Nephron progenitor cell (in vitro differentiated cells): ENCODE data around the gene YBX2.
"Not testable (repeated sequence)": the region's sequence is repeated elsewhere in the genome, so short reads cannot be mapped to it uniquely, and the experiment has no call there.

Experiments used
- DNase-seq: peaks from one replicate; pipeline ENCODE4 v3.0.0; 2021
- H3K27ac Mint-ChIP-seq: 2 replicates; pipeline ENCODE4 v1.8.0; 2021; ENCODE audit warnings: mild to moderate bottlenecking, moderate library complexity, mixed read lengths
- H3K27me3 Mint-ChIP-seq: 2 replicates; pipeline ENCODE4 v1.8.0; 2021; ENCODE audit warnings: mild to moderate bottlenecking, low read depth, mixed read lengths; ENCODE audit not compliant: poor library complexity
- H3K36me3 Mint-ChIP-seq: 2 replicates; pipeline ENCODE4 v1.8.0; 2021; ENCODE audit warnings: low read depth, mixed read lengths
- H3K4me1 Mint-ChIP-seq: 2 replicates; pipeline ENCODE4 v1.8.0; 2021; ENCODE audit warnings: mixed read lengths
- H3K4me3 Mint-ChIP-seq: 2 replicates; pipeline ENCODE4 v1.8.0; 2021; ENCODE audit warnings: mild to moderate bottlenecking, moderate library complexity, mixed read lengths
- H3K9me3 Mint-ChIP-seq: 2 replicates; pipeline ENCODE4 v1.8.0; 2021; ENCODE audit warnings: mild to moderate bottlenecking, moderate library complexity, mixed read lengths
- TF ChIP-seq, protein P1 (sequence below): fragments of 200-600 bp; sonication (generic); IDR thresholded peaks from 2 replicates; pipeline ENCODE4 v1.5.0; 2021; ENCODE audit warnings: antibody characterized with exemption

YBX2 gene

DNA sequence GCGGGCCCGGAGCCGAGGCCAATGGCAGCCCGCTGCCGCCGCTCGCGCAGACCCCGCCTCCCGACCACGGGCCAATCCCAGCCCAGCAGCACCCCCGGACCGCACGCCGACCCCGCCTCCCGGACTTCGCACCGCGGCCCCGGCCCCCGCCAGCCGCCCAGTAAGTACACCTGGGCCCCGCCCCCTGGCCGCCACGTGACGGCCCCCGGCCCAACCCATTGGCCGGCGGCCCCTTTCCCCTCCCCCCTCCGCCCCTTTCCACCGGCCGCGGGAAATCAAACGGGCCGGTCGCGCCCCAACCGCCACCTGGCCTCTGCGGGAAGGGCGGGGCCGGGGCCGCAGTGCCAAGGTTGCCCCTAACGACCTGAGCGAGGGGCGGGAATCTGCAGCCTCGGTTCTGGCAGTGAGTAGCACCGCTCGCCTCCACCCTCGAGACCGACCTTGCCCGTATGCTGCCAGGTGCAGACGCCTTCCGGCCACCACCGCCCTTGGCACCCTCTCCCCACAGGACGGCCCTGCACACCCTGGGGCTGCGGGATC, at the start of gene YBX2:
Gene YBX2 (minus strand): TSS at position 26 of the 540 bp plus-strand sequence. CDS start 139 bp downstream, outside the sequence.
- peak; percentile 93 for DNase-seq
- TF ChIP-seq, protein P1, sequence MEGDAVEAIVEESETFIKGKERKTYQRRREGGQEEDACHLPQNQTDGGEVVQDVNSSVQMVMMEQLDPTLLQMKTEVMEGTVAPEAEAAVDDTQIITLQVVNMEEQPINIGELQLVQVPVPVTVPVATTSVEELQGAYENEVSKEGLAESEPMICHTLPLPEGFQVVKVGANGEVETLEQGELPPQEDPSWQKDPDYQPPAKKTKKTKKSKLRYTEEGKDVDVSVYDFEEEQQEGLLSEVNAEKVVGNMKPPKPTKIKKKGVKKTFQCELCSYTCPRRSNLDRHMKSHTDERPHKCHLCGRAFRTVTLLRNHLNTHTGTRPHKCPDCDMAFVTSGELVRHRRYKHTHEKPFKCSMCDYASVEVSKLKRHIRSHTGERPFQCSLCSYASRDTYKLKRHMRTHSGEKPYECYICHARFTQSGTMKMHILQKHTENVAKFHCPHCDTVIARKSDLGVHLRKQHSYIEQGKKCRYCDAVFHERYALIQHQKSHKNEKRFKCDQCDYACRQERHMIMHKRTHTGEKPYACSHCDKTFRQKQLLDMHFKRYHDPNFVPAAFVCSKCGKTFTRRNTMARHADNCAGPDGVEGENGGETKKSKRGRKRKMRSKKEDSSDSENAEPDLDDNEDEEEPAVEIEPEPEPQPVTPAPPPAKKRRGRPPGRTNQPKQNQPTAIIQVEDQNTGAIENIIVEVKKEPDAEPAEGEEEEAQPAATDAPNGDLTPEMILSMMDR: no peak
- Mint-ChIP-seq H3K4me3 (peak within 1 kb of the TSS; percentile 79), H3K4me1 (peaks cover 50% of the 10 kb centered on the region), H3K36me3 (no peaks in the 10 kb centered on the region), H3K9me3 (no peaks in the 10 kb centered on the region), H3K27ac (no peak within 1 kb of the TSS), H3K27me3 (peaks cover 67% of the 10 kb centered on the region)

DNA sequence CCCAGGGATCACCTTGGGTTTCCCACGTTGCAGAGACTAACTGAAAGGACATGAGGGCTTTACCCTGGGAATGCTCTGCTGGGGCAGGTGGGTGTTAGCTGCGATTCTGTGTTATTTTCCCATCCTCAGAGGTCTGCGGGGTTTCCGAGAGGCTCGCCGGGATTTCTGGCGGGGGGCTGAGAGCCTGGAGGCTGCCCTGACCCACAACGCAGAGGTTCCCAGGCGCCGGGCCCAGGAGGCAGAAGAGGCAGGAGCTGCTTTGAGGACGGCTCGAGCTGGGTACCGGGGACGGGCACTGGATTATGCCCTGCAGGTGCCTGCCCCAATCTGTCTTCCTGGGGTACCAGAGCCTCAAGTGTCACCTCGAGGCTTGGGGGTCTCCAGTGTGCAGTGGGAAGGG, 48.8 kb upstream of the YBX2 start:
- Mint-ChIP-seq H3K4me3 (no peak overlapping the region), H3K27ac (no peak overlapping the region), H3K36me3 (no peaks in the 10 kb centered on the region), H3K9me3 (no peaks in the 10 kb centered on the region), H3K4me1 (peaks cover 45% of the 10 kb centered on the region), H3K27me3 (peaks cover 9% of the 10 kb centered on the region)
- no peak for DNase-seq
- TF ChIP-seq, protein P1: no peak

DNA sequence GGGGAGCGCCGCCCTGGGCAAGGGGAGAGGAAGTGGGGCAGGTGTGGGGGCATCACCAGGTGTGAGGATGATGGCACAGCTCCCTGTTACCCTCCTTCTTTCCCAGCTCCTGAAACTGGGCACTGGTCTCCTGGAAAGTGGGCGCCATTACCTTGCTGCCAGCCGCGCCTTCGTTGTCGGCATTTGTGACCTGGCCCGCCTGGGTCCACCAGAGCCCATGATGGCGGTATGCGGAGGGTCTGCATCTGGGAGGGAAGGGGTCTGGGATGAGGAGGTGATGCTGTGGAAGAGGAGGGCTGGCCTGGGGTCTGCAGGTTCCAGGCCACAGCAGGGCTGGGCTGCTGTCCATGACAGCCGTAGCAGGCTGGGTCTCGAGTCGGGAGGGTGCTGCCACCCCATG, 47.4 kb upstream of the YBX2 start:
- H3K27ac Mint-ChIP-seq: no peak overlapping the region
- H3K27me3 Mint-ChIP-seq: peaks cover 7% of the 10 kb centered on the region
- H3K9me3 Mint-ChIP-seq: no peaks in the 10 kb centered on the region
- peaks cover 46% of the 10 kb centered on the region for H3K4me1 Mint-ChIP-seq
- no peak overlapping the region for H3K4me3 Mint-ChIP-seq
- H3K36me3 Mint-ChIP-seq: no peaks in the 10 kb centered on the region
- no peak for DNase-seq
- TF ChIP-seq, protein P1: no peak

DNA sequence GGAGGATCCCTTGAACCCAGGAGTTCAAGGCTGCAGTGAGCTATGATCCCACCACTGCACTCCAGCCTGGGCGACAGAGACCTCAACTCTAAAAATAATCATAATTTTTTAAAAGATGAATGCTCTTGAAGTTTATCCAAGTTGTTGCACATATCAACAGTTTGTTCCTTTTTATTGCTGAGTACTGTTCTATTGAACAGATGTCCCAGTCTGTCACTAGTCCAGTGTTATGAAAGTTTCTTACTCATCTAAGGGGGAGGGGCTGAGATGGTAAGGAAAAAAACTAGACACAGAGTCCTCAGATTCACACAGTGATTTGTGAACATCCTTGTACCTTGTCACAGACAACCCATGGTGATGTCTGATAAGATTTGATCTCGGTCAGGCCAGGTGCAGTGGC, 45.7 kb upstream of the YBX2 start:
- Mint-ChIP-seq H3K4me3 (no peak overlapping the region), H3K4me1 (peaks cover 52% of the 10 kb centered on the region), H3K27ac (no peak overlapping the region), H3K27me3 (peaks cover 7% of the 10 kb centered on the region), H3K36me3 (no peaks in the 10 kb centered on the region), H3K9me3 (no peaks in the 10 kb centered on the region)
- DNase-seq: no peak
- TF ChIP-seq, protein P1: no peak

DNA sequence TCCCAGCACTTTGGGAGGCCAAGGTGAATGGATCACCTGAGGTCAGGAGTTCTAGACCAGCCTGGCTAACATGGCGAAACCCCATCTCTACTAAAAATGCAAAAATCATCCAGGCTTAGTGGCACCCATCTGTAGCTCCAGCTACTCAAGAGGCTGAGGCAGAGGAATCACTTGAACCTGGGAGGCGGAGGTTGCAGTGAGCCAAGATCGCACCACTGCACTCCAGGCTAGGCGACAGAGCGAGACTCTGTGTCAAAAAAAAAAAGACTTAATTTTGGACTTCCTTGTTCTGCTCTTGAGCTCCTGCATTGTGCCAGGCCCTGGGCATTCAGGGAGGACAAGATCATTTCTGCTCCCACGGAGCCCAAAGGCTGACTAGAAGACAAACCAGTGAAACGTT, 43.2 kb upstream of the YBX2 start:
- H3K9me3 Mint-ChIP-seq, DNase-seq, H3K36me3 Mint-ChIP-seq, H3K27ac Mint-ChIP-seq, H3K27me3 Mint-ChIP-seq, H3K4me3 Mint-ChIP-seq: not testable (repeated sequence)
- H3K4me1 Mint-ChIP-seq: peaks cover 42% of the 10 kb centered on the region

DNA sequence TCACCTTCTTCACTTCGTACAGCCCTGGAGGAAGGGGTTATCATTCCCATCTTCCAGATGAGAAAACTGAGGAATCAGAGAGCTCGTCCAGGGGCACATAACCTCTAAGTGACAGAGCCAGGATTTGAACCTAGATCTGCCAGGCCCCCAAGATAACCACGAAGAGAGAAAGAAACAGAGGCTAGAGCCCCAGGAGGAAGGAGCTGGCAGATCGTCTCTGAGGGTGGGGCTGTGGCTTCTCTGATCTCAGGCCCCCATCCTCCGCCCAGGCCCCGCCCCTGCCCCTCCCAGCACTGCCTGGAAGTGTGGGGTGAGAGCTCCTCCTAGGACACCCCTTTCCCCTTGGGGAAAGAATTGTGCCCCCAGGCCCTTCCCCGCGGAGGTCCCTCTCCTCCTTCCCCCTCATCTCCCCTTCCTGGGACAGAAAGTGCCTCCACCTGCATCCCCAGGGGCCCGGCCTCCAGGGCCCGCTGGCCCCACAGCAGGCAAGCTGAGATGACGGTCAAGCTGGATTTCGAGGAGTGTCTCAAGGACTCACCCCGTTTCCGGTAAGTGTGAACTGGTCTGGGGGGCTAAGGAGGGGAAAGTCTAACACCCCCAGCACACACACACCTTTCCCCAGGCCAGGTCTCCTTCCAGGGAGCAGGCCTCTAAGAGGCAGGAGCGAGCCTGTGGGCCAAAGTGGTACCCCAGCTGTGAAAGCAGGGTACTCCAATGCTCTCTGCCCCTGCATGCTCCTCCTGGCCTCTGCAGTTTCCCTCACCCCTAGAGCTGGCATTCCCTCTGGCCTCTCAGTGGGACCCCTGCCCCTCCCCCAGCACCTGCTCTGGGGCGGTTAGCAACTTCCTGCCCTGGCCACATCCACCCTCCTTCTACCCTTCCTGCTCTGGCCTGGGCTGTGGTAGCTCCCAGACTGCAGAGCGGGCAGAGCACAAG, 42.1 kb upstream of the YBX2 start, which contains the start of gene ACAP1:
Gene ACAP1 (plus strand): TSS at position 290 of the 936 bp plus-strand sequence. CDS start 206 bp downstream, at position 496.
- DNase-seq: no peak
- peak within 1 kb of the TSS; percentile 90 for H3K27ac Mint-ChIP-seq
- TF ChIP-seq, protein P1: no peak
- H3K4me1 Mint-ChIP-seq: peaks cover 49% of the 10 kb centered on the region
- peak within 1 kb of the TSS; percentile 40 for H3K4me3 Mint-ChIP-seq
- H3K27me3 Mint-ChIP-seq: no peaks in the 10 kb centered on the region
- H3K9me3 Mint-ChIP-seq: no peaks in the 10 kb centered on the region
- H3K36me3 Mint-ChIP-seq: no peaks in the 10 kb centered on the region

DNA sequence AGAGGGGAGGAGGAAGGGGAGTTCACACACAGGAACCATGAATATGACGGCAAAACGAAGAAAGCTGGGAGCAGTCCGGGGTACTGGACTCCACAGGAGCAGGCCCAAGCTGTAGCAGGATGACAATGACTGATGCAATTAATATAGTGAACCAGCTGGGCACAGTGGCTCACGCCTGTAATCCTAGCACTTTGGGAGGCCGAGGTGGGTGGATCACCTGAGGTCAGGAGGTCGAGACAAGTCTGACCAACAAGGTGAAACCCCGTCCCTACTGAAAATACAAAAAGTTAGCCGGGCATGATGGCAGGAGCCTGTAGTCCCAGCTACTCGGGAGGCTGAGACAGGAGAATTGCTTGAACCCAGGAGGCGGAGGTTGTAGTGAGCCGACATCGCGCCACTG, 41.3 kb upstream of the YBX2 start:
- DNase-seq, H3K4me3 Mint-ChIP-seq, H3K9me3 Mint-ChIP-seq, H3K36me3 Mint-ChIP-seq, H3K27me3 Mint-ChIP-seq: not testable (repeated sequence)
- peaks cover 51% of the 10 kb centered on the region for H3K4me1 Mint-ChIP-seq
- peak overlapping the region; percentile 90 for H3K27ac Mint-ChIP-seq
